ENCODE data around the gene EHMT1. TPM values are rescaled to one million over a fixed set of nuclear protein-coding genes. Genes with fewer than 3 reads are reported as not detected.
A peak's percentile ranks its signal among the peaks of the same experiment; 100 is the strongest.

Gene EHMT1
- total RNA-seq, 5 donors from 2014 or later (not counting 1 experiment from before 2014, with no cell fraction given) = 113 to 124 (median 121) TPM

DNA sequence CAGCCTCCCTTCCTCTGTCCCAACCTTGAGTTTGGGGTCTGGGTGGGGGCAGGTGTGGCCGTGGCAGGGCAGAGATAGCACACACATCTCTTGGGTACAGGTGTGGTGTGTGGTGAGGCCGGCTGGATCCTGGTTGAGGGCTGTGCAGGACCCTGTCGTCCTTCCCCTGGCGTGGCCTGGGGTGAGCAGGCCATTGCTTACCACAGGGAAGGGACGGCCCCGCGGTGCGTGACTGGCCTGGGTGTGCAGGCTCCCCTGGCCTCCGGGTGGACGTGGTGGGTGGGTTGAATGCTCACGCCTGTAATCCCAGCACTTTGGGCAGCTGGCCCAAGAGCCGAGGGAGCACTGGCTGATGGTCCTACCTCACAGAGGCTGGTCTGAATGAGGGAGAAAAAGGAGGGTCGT is 12.1 kb upstream of the EHMT1 start:
- H3K4me3 Mint-ChIP-seq = peak overlapping the region; percentile 76 to 85 (median 80)
- H3K27ac Mint-ChIP-seq = peak overlapping the region; percentile 71 to 79
- CTCF ChIA-PET = no interaction called here
- peaks cover 0 to 4% of the 10 kb centered on the region in 2 donors for H3K36me3 ChIP-seq (ENCODE audit: control insufficient read depth in 2 of 2, extremely low read depth in 1 of 2, insufficient read depth in 1 of 2, low read length in 1 of 2)
- DNase-seq (no peak), ATAC-seq (replicated peaks in 1 of 4) (no peak)
- 90% methylated on average over 11 of the region's 13 CpGs for WGBS (ENCODE audit: insufficient coverage)
- H3K9me3 Mint-ChIP-seq = no peaks in the 10 kb centered on the region
- no peaks in the 10 kb centered on the region for H3K9me3 ChIP-seq
- H3K36me3 Mint-ChIP-seq = no peaks in the 10 kb centered on the region
- no peaks in the 10 kb centered on the region for H3K27me3 ChIP-seq (replicated peaks in 1 of 2; ENCODE audit: control insufficient read depth in 2 of 2, extremely low read depth in 1 of 2, insufficient read depth in 2 of 2, low read length in 1 of 2)
- H3K27ac ChIP-seq (ENCODE audit: low read length) = no peak overlapping the region
- peak overlapping the region; percentile 51 to 80 for H3K4me3 ChIP-seq (ENCODE audit: control insufficient read depth in 1 of 2, extremely low read depth in 1 of 2, low read length in 1 of 2)
- H3K4me1 ChIP-seq (ENCODE audit: control insufficient read depth in 1 of 2, extremely low read depth in 1 of 2, insufficient read depth in 2 of 2, low read length in 2 of 2) = peaks cover 12 to 43% of the 10 kb centered on the region in 2 experiments
- POLR2A ChIA-PET = no interaction called here
- peaks cover 29 to 44% (median 34%) of the 10 kb centered on the region in 3 donors for H3K4me1 Mint-ChIP-seq
- H3K27me3 Mint-ChIP-seq = no peaks in the 10 kb centered on the region

DNA sequence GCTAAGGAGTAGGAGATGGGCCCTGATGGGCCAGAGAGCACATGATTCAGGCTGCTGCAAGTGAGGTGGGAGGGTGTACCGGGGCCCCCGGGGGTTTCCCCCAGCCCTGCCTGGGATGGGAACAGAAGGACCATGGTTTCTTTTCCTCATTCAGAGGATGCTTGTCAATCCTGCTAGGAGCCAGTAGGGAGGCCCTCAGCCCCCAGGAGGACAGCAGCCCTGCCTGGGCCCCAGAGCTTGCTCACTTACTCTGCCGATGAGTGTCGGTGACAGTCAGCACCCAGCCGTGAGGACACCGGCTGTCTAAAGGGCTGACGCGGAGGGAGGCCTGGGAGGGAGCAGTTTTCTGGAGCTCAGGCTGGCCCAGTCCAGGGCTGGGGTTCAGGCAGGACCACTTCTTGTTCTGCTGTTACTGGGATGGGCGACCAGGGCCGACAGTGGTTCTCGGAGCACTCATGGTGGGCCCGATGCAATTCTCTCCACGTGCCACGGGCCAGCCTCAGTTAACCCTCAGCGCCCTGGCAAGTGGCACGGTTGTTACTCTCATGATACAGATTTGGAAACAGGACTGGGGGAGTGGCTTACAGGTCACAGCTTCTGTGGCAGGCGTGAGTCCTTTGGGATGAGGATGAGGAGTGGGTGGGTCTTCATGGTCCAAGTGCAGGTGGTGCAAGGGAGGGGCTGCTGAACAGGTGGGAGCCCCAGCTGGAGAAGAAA is 11.5 kb upstream of the EHMT1 start:
- peaks cover 31 to 50% (median 40%) of the 10 kb centered on the region in 3 donors for H3K4me1 Mint-ChIP-seq
- ChIA-PET CTCF (no interaction called here), POLR2A (no interaction called here)
- Histone ChIP-seq H3K4me3 (ENCODE audit: control insufficient read depth in 1 of 2, extremely low read depth in 1 of 2, low read length in 1 of 2) (peak overlapping the region; percentile 18 to 51), H3K9me3 (no peaks in the 10 kb centered on the region), H3K36me3 (ENCODE audit: control insufficient read depth in 2 of 2, extremely low read depth in 1 of 2, insufficient read depth in 1 of 2, low read length in 1 of 2) (peaks cover 0 to 4% of the 10 kb centered on the region in 2 donors), H3K4me1 (ENCODE audit: control insufficient read depth in 1 of 2, extremely low read depth in 1 of 2, insufficient read depth in 2 of 2, low read length in 2 of 2) (peaks cover 12 to 49% of the 10 kb centered on the region in 2 experiments), H3K27ac (ENCODE audit: low read length) (no peak overlapping the region), H3K27me3 (replicated peaks in 1 of 2; ENCODE audit: control insufficient read depth in 2 of 2, extremely low read depth in 1 of 2, insufficient read depth in 2 of 2, low read length in 1 of 2) (no peaks in the 10 kb centered on the region)
- no peaks in the 10 kb centered on the region for H3K9me3 Mint-ChIP-seq
- H3K36me3 Mint-ChIP-seq = no peaks in the 10 kb centered on the region
- peak overlapping the region; percentile 71 to 79 for H3K27ac Mint-ChIP-seq
- 86% methylated on average over 17 of the region's 17 CpGs for WGBS (ENCODE audit: insufficient coverage)
- H3K27me3 Mint-ChIP-seq = no peaks in the 10 kb centered on the region
- ATAC-seq (replicated peaks in 1 of 4) = no peak
- peak overlapping the region; percentile 76 to 85 (median 80) for H3K4me3 Mint-ChIP-seq
- no peak for DNase-seq

DNA sequence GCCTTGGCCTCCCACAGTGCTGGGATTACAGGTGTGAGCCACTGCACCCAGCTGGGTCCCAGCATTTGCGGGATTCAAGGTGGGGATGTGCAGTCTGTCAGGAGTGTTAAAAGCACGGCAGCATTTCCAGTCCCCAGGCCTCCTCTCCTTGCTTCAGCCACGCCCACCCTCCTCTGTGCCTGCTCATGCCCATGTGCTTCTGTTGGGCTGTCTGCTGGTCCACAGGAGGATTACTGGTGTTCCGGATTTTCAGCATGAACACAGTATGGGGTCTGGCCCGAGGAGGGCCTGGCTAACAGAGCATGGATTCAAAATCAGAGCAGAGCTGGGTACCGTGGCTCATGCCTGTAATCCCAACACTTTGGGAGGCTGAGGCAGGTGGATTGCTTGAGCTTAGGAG is 7.9 kb upstream of the EHMT1 start:
- no peaks in the 10 kb centered on the region for H3K9me3 ChIP-seq
- WGBS (ENCODE audit: insufficient coverage) = 98% methylated on average over 6 of the region's 6 CpGs
- H3K9me3 Mint-ChIP-seq = no peaks in the 10 kb centered on the region
- POLR2A ChIA-PET = no interaction called here
- no peaks in the 10 kb centered on the region for H3K27me3 Mint-ChIP-seq
- CTCF ChIA-PET = no interaction called here
- no peaks in the 10 kb centered on the region for H3K27me3 ChIP-seq (replicated peaks in 1 of 2; ENCODE audit: control insufficient read depth in 2 of 2, extremely low read depth in 1 of 2, insufficient read depth in 2 of 2, low read length in 1 of 2)
- H3K4me3 Mint-ChIP-seq = peak overlapping the region in 1 of 3 donors; percentile 37
- peak overlapping the region in 1 of 2 donors; percentile 63 for H3K27ac Mint-ChIP-seq
- no peak overlapping the region for H3K4me3 ChIP-seq (ENCODE audit: control insufficient read depth in 1 of 2, extremely low read depth in 1 of 2, low read length in 1 of 2)
- H3K36me3 Mint-ChIP-seq = peaks cover 2% of the 10 kb centered on the region
- peaks cover 12 to 53% of the 10 kb centered on the region in 2 experiments for H3K4me1 ChIP-seq (ENCODE audit: control insufficient read depth in 1 of 2, extremely low read depth in 1 of 2, insufficient read depth in 2 of 2, low read length in 2 of 2)
- ATAC-seq (replicated peaks in 1 of 4) (no peak), DNase-seq (no peak)
- peaks cover 10 to 24% of the 10 kb centered on the region in 2 donors for H3K36me3 ChIP-seq (ENCODE audit: control insufficient read depth in 2 of 2, extremely low read depth in 1 of 2, insufficient read depth in 1 of 2, low read length in 1 of 2)
- H3K27ac ChIP-seq (ENCODE audit: low read length) = no peak overlapping the region
- H3K4me1 Mint-ChIP-seq = peaks cover 29 to 49% (median 38%) of the 10 kb centered on the region in 3 donors

DNA sequence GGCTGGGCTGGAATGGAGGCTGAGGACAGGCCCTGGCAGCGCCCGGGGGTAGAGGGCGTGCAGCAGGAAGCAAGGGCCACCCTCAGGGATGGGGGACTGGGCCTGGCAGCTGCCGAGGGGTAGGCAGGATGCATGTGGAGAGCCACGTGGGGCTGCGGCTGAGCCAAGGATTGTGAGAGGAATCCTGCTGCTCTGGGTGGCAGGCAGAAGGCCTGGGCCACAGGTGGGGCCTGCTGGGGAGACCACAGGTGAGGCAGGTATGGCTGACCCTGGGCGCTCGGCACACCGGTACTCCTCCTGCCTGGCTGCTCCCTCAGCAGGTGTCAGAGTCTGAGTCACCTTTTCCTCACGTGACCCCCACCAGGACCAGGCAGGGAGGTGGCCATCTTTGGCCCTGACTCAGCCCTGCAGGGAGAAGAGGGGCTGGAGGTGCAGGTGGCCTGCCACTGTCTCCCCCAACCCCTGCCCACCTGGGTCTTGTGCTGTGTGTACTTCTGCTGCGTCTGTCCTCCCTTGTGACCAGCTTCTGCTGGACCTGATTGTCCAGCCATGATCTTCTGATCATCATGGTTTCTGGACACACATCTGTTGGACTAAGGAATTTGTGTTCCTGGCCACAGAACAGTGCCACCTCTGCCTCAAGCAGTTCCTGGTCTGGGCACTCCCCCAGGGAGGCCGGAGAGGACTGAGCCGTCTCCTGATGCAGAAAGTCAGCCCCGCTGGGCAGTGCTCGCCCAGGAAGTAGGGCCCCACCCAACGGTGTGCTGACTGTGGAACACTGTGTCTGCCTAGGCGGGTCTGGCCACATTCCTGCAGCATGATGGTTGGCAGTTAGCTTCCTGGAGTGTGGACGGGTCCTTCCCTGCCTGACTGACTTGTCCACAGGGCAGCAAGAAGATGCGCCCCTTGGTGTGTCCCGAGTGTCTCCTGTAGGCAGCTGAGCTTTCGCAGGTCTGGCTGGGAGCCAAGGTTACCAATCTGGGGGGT is 6.9 kb upstream of the EHMT1 start:
- no peaks in the 10 kb centered on the region for H3K9me3 Mint-ChIP-seq
- H3K27ac Mint-ChIP-seq = peak overlapping the region; percentile 80 to 88
- no peaks in the 10 kb centered on the region for H3K27me3 Mint-ChIP-seq
- H3K4me3 Mint-ChIP-seq = peak overlapping the region in 1 of 3 donors; percentile 37
- H3K36me3 Mint-ChIP-seq = peaks cover 2% of the 10 kb centered on the region
- H3K27ac ChIP-seq (ENCODE audit: low read length) = no peak overlapping the region
- H3K4me1 ChIP-seq (ENCODE audit: control insufficient read depth in 1 of 2, extremely low read depth in 1 of 2, insufficient read depth in 2 of 2, low read length in 2 of 2) = peaks cover 4 to 46% of the 10 kb centered on the region in 2 experiments
- 46% methylated on average over 15 of the region's 21 CpGs for WGBS (ENCODE audit: insufficient coverage)
- H3K9me3 ChIP-seq = no peaks in the 10 kb centered on the region
- H3K4me3 ChIP-seq (ENCODE audit: control insufficient read depth in 1 of 2, extremely low read depth in 1 of 2, low read length in 1 of 2) = no peak overlapping the region
- DNase-seq (peak in 1 of 35 experiments; percentile 22), ATAC-seq (replicated peaks in 1 of 4) (peak; percentile 33 to 72 (median 56))
- no peaks in the 10 kb centered on the region for H3K27me3 ChIP-seq (replicated peaks in 1 of 2; ENCODE audit: control insufficient read depth in 2 of 2, extremely low read depth in 1 of 2, insufficient read depth in 2 of 2, low read length in 1 of 2)
- CTCF ChIA-PET = no interaction called here
- peaks cover 23 to 43% (median 32%) of the 10 kb centered on the region in 3 donors for H3K4me1 Mint-ChIP-seq
- H3K36me3 ChIP-seq (ENCODE audit: control insufficient read depth in 2 of 2, extremely low read depth in 1 of 2, insufficient read depth in 1 of 2, low read length in 1 of 2) = peaks cover 10 to 28% of the 10 kb centered on the region in 2 donors
- POLR2A ChIA-PET = no interaction called here

DNA sequence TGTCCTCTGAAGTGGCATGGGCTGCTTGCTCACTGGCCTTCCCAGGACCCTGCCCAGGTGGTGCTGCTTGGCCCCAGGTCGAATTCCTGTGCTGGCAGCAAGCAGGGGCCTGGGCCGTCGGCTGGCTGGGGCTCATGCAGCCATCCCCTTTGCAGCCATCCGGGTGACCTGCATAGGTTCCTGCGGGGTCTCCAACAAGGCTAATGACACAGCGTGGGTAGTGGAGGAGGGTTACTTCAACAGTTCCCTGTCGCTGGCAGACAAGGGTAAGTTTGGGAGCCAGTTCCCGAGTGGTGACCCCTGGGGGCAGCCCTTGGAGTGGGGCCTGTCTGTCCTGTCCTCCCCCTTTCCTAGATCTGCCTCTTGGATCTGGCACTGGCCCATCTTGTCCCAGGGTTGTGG is 6.1 kb upstream of the EHMT1 start:
- CTCF ChIA-PET = no interaction called here
- Histone ChIP-seq H3K9me3 (no peaks in the 10 kb centered on the region), H3K4me1 (ENCODE audit: control insufficient read depth in 1 of 2, extremely low read depth in 1 of 2, insufficient read depth in 2 of 2, low read length in 2 of 2) (peaks cover 3 to 44% of the 10 kb centered on the region in 2 experiments), H3K36me3 (ENCODE audit: control insufficient read depth in 2 of 2, extremely low read depth in 1 of 2, insufficient read depth in 1 of 2, low read length in 1 of 2) (peaks cover 10 to 28% of the 10 kb centered on the region in 2 donors), H3K4me3 (ENCODE audit: control insufficient read depth in 1 of 2, extremely low read depth in 1 of 2, low read length in 1 of 2) (no peak overlapping the region), H3K27me3 (replicated peaks in 1 of 2; ENCODE audit: control insufficient read depth in 2 of 2, extremely low read depth in 1 of 2, insufficient read depth in 2 of 2, low read length in 1 of 2) (no peaks in the 10 kb centered on the region), H3K27ac (ENCODE audit: low read length) (no peak overlapping the region)
- Mint-ChIP-seq H3K9me3 (no peaks in the 10 kb centered on the region), H3K36me3 (peaks cover 2% of the 10 kb centered on the region), H3K27me3 (no peaks in the 10 kb centered on the region), H3K27ac (no peak overlapping the region), H3K4me1 (peaks cover 23 to 43% (median 32%) of the 10 kb centered on the region in 3 donors), H3K4me3 (peak overlapping the region in 1 of 3 donors; percentile 10)
- DNase-seq = no peak
- POLR2A ChIA-PET = no interaction called here
- WGBS (ENCODE audit: insufficient coverage) = 85% methylated on average over 8 of the region's 8 CpGs
- no peak for ATAC-seq (replicated peaks in 1 of 4)

DNA sequence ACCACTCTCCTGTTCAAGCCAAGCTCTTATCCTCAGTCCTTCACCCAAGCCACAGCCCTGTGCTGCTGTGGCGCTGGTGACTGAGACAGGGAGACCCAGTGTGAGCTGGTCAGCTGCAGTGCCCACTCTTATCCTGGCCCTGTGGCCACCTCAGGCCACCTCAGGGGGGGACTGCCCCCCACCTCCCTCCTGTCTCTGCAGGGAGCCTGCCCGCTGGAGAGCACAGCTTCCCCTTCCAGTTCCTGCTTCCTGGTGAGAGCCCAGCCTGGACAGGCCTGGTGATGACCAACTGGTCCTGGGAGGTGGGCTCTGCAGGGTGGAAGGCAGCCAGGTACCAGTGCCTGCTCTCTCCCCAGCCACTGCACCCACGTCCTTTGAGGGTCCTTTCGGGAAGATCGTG is 5.5 kb upstream of the EHMT1 start:
- Mint-ChIP-seq H3K4me3 (peak overlapping the region in 1 of 3 donors; percentile 10), H3K4me1 (peaks cover 28 to 43% (median 33%) of the 10 kb centered on the region in 3 donors), H3K27ac (peak overlapping the region in 1 of 2 donors; percentile 39), H3K27me3 (no peaks in the 10 kb centered on the region), H3K9me3 (no peaks in the 10 kb centered on the region), H3K36me3 (peaks cover 2% of the 10 kb centered on the region)
- Histone ChIP-seq H3K27ac (ENCODE audit: low read length) (no peak overlapping the region), H3K27me3 (replicated peaks in 1 of 2; ENCODE audit: control insufficient read depth in 2 of 2, extremely low read depth in 1 of 2, insufficient read depth in 2 of 2, low read length in 1 of 2) (no peaks in the 10 kb centered on the region), H3K4me1 (ENCODE audit: control insufficient read depth in 1 of 2, extremely low read depth in 1 of 2, insufficient read depth in 2 of 2, low read length in 2 of 2) (peaks cover 7 to 46% of the 10 kb centered on the region in 2 experiments), H3K9me3 (no peaks in the 10 kb centered on the region), H3K36me3 (ENCODE audit: control insufficient read depth in 2 of 2, extremely low read depth in 1 of 2, insufficient read depth in 1 of 2, low read length in 1 of 2) (peaks cover 10 to 28% of the 10 kb centered on the region in 2 donors), H3K4me3 (ENCODE audit: control insufficient read depth in 1 of 2, extremely low read depth in 1 of 2, low read length in 1 of 2) (no peak overlapping the region)
- ChIA-PET POLR2A (interaction anchor here in 1 of 2 donors (0.5 kb wide), 1 partner anchor 1386 kb away, joined by 4 read pairs; no protein-coding TSS in a partner anchor), CTCF (no interaction called here)
- 94% methylated on average over 5 of the region's 5 CpGs for WGBS (ENCODE audit: insufficient coverage)
- no peak for ATAC-seq (replicated peaks in 1 of 4)
- DNase-seq = no peak

Measured in T-cell (primary cell).